ENCODE results near the gene DNAH2. TPM values are rescaled to one million over a fixed set of nuclear protein-coding genes. Genes with fewer than 3 reads are reported as not detected.

The DNAH2 gene
- total and polyA plus RNA-seq, 2 of the 8 experiments (the other 6 are each of a cell fraction or from before 2014, with no cell fraction given): 0.13 to 0.18 TPM

DNA sequence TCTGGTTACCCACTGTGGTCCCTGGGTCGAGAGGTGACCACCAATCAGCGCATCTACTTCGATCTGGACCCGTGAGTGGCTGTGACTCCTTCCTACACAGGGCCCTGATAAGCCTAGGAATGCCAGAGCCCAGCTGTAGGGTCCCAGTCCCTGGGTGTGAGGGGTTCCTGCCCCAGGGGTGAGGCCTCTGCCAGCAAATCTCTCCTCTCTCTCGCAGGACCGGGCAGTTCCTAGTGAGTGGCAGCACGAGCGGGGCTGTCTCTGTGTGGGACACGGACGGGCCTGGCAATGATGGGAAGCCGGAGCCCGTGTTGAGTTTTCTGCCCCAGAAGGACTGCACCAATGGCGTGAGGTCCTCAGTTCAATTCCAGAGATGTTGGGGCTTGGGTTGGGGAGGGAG lies 14.8 kb upstream of the DNAH2 start (continued):
- TF ChIP-seq, protein P1, sequence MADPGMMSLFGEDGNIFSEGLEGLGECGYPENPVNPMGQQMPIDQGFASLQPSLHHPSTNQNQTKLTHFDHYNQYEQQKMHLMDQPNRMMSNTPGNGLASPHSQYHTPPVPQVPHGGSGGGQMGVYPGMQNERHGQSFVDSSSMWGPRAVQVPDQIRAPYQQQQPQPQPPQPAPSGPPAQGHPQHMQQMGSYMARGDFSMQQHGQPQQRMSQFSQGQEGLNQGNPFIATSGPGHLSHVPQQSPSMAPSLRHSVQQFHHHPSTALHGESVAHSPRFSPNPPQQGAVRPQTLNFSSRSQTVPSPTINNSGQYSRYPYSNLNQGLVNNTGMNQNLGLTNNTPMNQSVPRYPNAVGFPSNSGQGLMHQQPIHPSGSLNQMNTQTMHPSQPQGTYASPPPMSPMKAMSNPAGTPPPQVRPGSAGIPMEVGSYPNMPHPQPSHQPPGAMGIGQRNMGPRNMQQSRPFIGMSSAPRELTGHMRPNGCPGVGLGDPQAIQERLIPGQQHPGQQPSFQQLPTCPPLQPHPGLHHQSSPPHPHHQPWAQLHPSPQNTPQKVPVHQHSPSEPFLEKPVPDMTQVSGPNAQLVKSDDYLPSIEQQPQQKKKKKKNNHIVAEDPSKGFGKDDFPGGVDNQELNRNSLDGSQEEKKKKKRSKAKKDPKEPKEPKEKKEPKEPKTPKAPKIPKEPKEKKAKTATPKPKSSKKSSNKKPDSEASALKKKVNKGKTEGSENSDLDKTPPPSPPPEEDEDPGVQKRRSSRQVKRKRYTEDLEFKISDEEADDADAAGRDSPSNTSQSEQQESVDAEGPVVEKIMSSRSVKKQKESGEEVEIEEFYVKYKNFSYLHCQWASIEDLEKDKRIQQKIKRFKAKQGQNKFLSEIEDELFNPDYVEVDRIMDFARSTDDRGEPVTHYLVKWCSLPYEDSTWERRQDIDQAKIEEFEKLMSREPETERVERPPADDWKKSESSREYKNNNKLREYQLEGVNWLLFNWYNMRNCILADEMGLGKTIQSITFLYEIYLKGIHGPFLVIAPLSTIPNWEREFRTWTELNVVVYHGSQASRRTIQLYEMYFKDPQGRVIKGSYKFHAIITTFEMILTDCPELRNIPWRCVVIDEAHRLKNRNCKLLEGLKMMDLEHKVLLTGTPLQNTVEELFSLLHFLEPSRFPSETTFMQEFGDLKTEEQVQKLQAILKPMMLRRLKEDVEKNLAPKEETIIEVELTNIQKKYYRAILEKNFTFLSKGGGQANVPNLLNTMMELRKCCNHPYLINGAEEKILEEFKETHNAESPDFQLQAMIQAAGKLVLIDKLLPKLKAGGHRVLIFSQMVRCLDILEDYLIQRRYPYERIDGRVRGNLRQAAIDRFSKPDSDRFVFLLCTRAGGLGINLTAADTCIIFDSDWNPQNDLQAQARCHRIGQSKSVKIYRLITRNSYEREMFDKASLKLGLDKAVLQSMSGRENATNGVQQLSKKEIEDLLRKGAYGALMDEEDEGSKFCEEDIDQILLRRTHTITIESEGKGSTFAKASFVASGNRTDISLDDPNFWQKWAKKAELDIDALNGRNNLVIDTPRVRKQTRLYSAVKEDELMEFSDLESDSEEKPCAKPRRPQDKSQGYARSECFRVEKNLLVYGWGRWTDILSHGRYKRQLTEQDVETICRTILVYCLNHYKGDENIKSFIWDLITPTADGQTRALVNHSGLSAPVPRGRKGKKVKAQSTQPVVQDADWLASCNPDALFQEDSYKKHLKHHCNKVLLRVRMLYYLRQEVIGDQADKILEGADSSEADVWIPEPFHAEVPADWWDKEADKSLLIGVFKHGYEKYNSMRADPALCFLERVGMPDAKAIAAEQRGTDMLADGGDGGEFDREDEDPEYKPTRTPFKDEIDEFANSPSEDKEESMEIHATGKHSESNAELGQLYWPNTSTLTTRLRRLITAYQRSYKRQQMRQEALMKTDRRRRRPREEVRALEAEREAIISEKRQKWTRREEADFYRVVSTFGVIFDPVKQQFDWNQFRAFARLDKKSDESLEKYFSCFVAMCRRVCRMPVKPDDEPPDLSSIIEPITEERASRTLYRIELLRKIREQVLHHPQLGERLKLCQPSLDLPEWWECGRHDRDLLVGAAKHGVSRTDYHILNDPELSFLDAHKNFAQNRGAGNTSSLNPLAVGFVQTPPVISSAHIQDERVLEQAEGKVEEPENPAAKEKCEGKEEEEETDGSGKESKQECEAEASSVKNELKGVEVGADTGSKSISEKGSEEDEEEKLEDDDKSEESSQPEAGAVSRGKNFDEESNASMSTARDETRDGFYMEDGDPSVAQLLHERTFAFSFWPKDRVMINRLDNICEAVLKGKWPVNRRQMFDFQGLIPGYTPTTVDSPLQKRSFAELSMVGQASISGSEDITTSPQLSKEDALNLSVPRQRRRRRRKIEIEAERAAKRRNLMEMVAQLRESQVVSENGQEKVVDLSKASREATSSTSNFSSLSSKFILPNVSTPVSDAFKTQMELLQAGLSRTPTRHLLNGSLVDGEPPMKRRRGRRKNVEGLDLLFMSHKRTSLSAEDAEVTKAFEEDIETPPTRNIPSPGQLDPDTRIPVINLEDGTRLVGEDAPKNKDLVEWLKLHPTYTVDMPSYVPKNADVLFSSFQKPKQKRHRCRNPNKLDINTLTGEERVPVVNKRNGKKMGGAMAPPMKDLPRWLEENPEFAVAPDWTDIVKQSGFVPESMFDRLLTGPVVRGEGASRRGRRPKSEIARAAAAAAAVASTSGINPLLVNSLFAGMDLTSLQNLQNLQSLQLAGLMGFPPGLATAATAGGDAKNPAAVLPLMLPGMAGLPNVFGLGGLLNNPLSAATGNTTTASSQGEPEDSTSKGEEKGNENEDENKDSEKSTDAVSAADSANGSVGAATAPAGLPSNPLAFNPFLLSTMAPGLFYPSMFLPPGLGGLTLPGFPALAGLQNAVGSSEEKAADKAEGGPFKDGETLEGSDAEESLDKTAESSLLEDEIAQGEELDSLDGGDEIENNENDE (IDR thresholded peaks at IDR 0.05; ENCODE audit: insufficient replicate concordance, low read length): no peak
- no peak for TF ChIP-seq CREB1 (IDR thresholded peaks at IDR 0.05)
- TF ChIP-seq, protein P2, sequence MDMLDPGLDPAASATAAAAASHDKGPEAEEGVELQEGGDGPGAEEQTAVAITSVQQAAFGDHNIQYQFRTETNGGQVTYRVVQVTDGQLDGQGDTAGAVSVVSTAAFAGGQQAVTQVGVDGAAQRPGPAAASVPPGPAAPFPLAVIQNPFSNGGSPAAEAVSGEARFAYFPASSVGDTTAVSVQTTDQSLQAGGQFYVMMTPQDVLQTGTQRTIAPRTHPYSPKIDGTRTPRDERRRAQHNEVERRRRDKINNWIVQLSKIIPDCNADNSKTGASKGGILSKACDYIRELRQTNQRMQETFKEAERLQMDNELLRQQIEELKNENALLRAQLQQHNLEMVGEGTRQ (IDR thresholded peaks at IDR 0.05; ENCODE audit: low read length): no peak
- TF ChIP-seq EZH2 (IDR thresholded peaks at IDR 0.05; ENCODE audit: low read depth, low read length, severe bottlenecking): no peak
- TF ChIP-seq KDM4A (IDR thresholded peaks at IDR 0.05; ENCODE audit: low read depth, low read length, severe bottlenecking): no peak
- no peak for TF ChIP-seq POLR2A (IDR thresholded peaks at IDR 0.05; ENCODE audit: control extremely low read depth in 1 of 2, low read depth in 2 of 2, low read length in 2 of 2)
- TF ChIP-seq CHD1 (IDR thresholded peaks at IDR 0.05; ENCODE audit: low read depth, low read length): no peak
- TF ChIP-seq HDAC6 (IDR thresholded peaks at IDR 0.05; ENCODE audit: low read depth, low read length): no peak
- TF ChIP-seq, protein P3, sequence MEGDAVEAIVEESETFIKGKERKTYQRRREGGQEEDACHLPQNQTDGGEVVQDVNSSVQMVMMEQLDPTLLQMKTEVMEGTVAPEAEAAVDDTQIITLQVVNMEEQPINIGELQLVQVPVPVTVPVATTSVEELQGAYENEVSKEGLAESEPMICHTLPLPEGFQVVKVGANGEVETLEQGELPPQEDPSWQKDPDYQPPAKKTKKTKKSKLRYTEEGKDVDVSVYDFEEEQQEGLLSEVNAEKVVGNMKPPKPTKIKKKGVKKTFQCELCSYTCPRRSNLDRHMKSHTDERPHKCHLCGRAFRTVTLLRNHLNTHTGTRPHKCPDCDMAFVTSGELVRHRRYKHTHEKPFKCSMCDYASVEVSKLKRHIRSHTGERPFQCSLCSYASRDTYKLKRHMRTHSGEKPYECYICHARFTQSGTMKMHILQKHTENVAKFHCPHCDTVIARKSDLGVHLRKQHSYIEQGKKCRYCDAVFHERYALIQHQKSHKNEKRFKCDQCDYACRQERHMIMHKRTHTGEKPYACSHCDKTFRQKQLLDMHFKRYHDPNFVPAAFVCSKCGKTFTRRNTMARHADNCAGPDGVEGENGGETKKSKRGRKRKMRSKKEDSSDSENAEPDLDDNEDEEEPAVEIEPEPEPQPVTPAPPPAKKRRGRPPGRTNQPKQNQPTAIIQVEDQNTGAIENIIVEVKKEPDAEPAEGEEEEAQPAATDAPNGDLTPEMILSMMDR (IDR thresholded peaks at IDR 0.05; ENCODE audit: control extremely low read depth in 1 of 3, insufficient read depth in 1 of 3, low read depth in 1 of 3, low read length in 3 of 3): no peak
